Skeletal muscle satellite cell (primary cell): ENCODE data around the gene EFHC2.
"Not testable (repeated sequence)": the region's sequence is repeated elsewhere in the genome, so short reads cannot be mapped to it uniquely, and the experiment has no call there.

ENCODE experiments used
- H3K27me3 ChIP-seq: 2 replicates; pipeline ENCODE4 v1.7.0; 2013; ENCODE audit warnings: low read length; ENCODE audit not compliant: control insufficient read depth, insufficient read depth
- H3K36me3 ChIP-seq: 2 replicates; pipeline ENCODE4 v1.7.0; 2013; ENCODE audit warnings: mild to moderate bottlenecking, control low read depth, low read length; ENCODE audit not compliant: insufficient read depth
- H3K4me1 ChIP-seq: 2 replicates; pipeline ENCODE4 v1.7.0; 2013; ENCODE audit warnings: low read length; ENCODE audit not compliant: control insufficient read depth, insufficient read depth
- H3K4me2 ChIP-seq: 2 replicates; pipeline ENCODE4 v1.7.0; 2013; ENCODE audit warnings: mild to moderate bottlenecking, low read length
- H3K4me3 ChIP-seq: 2 replicates; pipeline ENCODE4 v1.7.0; 2013; ENCODE audit warnings: low read length
- H3K9ac ChIP-seq: 2 replicates; pipeline ENCODE4 v1.7.0; 2013; ENCODE audit warnings: mild to moderate bottlenecking, low read depth, low read length, moderate library complexity
- H3K9me3 ChIP-seq: replicated peaks from 2 replicates; pipeline ENCODE4 v1.7.0; 2013; ENCODE audit warnings: mild to moderate bottlenecking, control low read depth, low read length

The EFHC2 gene

GRCh38 chrX:44228621-44229020, 114.9 kb downstream of the EFHC2 start:
- Histone ChIP-seq H3K27me3 (no peaks in the 10 kb centered on the region), H3K9me3 (no peaks in the 10 kb centered on the region), H3K9ac (no peak overlapping the region), H3K36me3 (no peaks in the 10 kb centered on the region), H3K4me3 (no peak overlapping the region), H3K4me1 (no peaks in the 10 kb centered on the region), H3K4me2 (no peak overlapping the region)

- H3K36me3 ChIP-seq = no peaks in the 10 kb centered on the region
- no peaks in the 10 kb centered on the region for H3K9me3 ChIP-seq
- no peaks in the 10 kb centered on the region for H3K27me3 ChIP-seq
- H3K9ac ChIP-seq = no peak overlapping the region
- H3K4me3 ChIP-seq = no peak overlapping the region
- H3K4me1 ChIP-seq = peaks cover 1% of the 10 kb centered on the region
- H3K4me2 ChIP-seq = no peak overlapping the region
Observed at GRCh38 chrX:44227991-44228390, 115.5 kb downstream of the EFHC2 start.

- H3K9ac ChIP-seq = no peak overlapping the region
- H3K9me3 ChIP-seq = no peaks in the 10 kb centered on the region
- H3K4me3 ChIP-seq = no peak overlapping the region
- peaks cover 3% of the 10 kb centered on the region for H3K4me1 ChIP-seq
- H3K27me3 ChIP-seq = peaks cover 5% of the 10 kb centered on the region
- H3K36me3 ChIP-seq = no peaks in the 10 kb centered on the region
- no peak overlapping the region for H3K4me2 ChIP-seq
Observed at GRCh38 chrX:44225667-44226066, 117.8 kb downstream of the EFHC2 start.

- peaks cover 3% of the 10 kb centered on the region for H3K4me1 ChIP-seq
- H3K27me3 ChIP-seq = peaks cover 5% of the 10 kb centered on the region
- no peak overlapping the region for H3K4me3 ChIP-seq
- H3K9ac ChIP-seq = no peak overlapping the region
- no peak overlapping the region for H3K4me2 ChIP-seq
- H3K9me3 ChIP-seq = no peaks in the 10 kb centered on the region
- no peaks in the 10 kb centered on the region for H3K36me3 ChIP-seq
Observed at GRCh38 chrX:44224760-44225159, 118.7 kb downstream of the EFHC2 start.

GRCh38 chrX:44223150-44223549, 120.3 kb downstream of the EFHC2 start:
- H3K9ac ChIP-seq = no peak overlapping the region
- H3K4me1 ChIP-seq = peaks cover 3% of the 10 kb centered on the region
- no peaks in the 10 kb centered on the region for H3K36me3 ChIP-seq
- H3K27me3 ChIP-seq = peaks cover 5% of the 10 kb centered on the region
- H3K4me2 ChIP-seq = no peak overlapping the region
- H3K9me3 ChIP-seq = no peaks in the 10 kb centered on the region
- no peak overlapping the region for H3K4me3 ChIP-seq

GRCh38 chrX:44218465-44218864, 125.0 kb downstream of the EFHC2 start:
- Histone ChIP-seq H3K27me3 (peaks cover 14% of the 10 kb centered on the region), H3K9ac (no peak overlapping the region), H3K9me3 (no peaks in the 10 kb centered on the region), H3K4me2 (no peak overlapping the region), H3K4me1 (peaks cover 3% of the 10 kb centered on the region), H3K4me3 (no peak overlapping the region), H3K36me3 (no peaks in the 10 kb centered on the region)

- H3K4me3 ChIP-seq = no peak overlapping the region
- H3K27me3 ChIP-seq = peaks cover 14% of the 10 kb centered on the region
- H3K9ac ChIP-seq = no peak overlapping the region
- no peak overlapping the region for H3K4me2 ChIP-seq
- H3K36me3 ChIP-seq = no peaks in the 10 kb centered on the region
- no peaks in the 10 kb centered on the region for H3K4me1 ChIP-seq
- H3K9me3 ChIP-seq = no peaks in the 10 kb centered on the region
Observed at GRCh38 chrX:44216171-44216570, 127.3 kb downstream of the EFHC2 start.

GRCh38 chrX:44203791-44204190, 139.7 kb downstream of the EFHC2 start:
- H3K4me2 ChIP-seq = no peak overlapping the region
- H3K36me3 ChIP-seq = no peaks in the 10 kb centered on the region
- H3K4me1 ChIP-seq = no peaks in the 10 kb centered on the region
- H3K4me3 ChIP-seq = no peak overlapping the region
- no peak overlapping the region for H3K9ac ChIP-seq
- no peaks in the 10 kb centered on the region for H3K9me3 ChIP-seq
- no peaks in the 10 kb centered on the region for H3K27me3 ChIP-seq

- H3K4me2 ChIP-seq = no peak overlapping the region
- no peaks in the 10 kb centered on the region for H3K27me3 ChIP-seq
- H3K4me3 ChIP-seq = no peak overlapping the region
Observed at GRCh38 chrX:44202596-44202995, 140.9 kb downstream of the EFHC2 start.

GRCh38 chrX:44189116-44189515, 154.4 kb downstream of the EFHC2 start:
- Histone ChIP-seq H3K9ac (no peak overlapping the region), H3K9me3 (no peaks in the 10 kb centered on the region), H3K36me3 (no peaks in the 10 kb centered on the region), H3K4me2 (no peak overlapping the region), H3K4me3 (no peak overlapping the region), H3K27me3 (no peaks in the 10 kb centered on the region), H3K4me1 (no peaks in the 10 kb centered on the region)

More at GRCh38 chrX:44202596-44202995, 140.9 kb downstream of the EFHC2 start:
- Histone ChIP-seq H3K9me3 (no peaks in the 10 kb centered on the region), H3K4me1 (no peaks in the 10 kb centered on the region), H3K36me3 (no peaks in the 10 kb centered on the region), H3K9ac (no peak overlapping the region)

GRCh38 chrX:44187915-44188314, 155.6 kb downstream of the EFHC2 start:
- H3K36me3 ChIP-seq, H3K9me3 ChIP-seq, H3K4me3 ChIP-seq, H3K9ac ChIP-seq, H3K4me2 ChIP-seq, H3K27me3 ChIP-seq, H3K4me1 ChIP-seq: not testable (repeated sequence)

GRCh38 chrX:44183329-44183728, 160.1 kb downstream of the EFHC2 start:
- no peaks in the 10 kb centered on the region for H3K36me3 ChIP-seq
- no peak overlapping the region for H3K4me3 ChIP-seq

More at GRCh38 chrX:44183329-44183728, 160.1 kb downstream of the EFHC2 start:
- no peak overlapping the region for H3K9ac ChIP-seq
- no peaks in the 10 kb centered on the region for H3K27me3 ChIP-seq
- H3K9me3 ChIP-seq = no peaks in the 10 kb centered on the region
- no peaks in the 10 kb centered on the region for H3K4me1 ChIP-seq
- no peak overlapping the region for H3K4me2 ChIP-seq
